Ovary (tissue), 3 donors: ENCODE data around the gene MYL4.

Source experiments
- CTCF ChIP-seq, 3 donors: fragments of 450-650 bp in 2 of 3; fragments of 200-600 bp in 1 of 3; IDR thresholded peaks; one replicate each; pipeline versions ENCODE4 v1.5.1 to v1.8.0; 2016 to 2022; ENCODE audit warnings: antibody characterized with exemption in 3 of 3, mild to moderate bottlenecking in 1 of 3
- EP300 ChIP-seq: sonication (generic); formaldehyde crosslinking; IDR thresholded peaks from one replicate; pipeline ENCODE4 v1.6.1; 2017; ENCODE audit warnings: antibody characterized with exemption
- donor health status: DM: no; HTN: no; CAD: no.

DNA sequence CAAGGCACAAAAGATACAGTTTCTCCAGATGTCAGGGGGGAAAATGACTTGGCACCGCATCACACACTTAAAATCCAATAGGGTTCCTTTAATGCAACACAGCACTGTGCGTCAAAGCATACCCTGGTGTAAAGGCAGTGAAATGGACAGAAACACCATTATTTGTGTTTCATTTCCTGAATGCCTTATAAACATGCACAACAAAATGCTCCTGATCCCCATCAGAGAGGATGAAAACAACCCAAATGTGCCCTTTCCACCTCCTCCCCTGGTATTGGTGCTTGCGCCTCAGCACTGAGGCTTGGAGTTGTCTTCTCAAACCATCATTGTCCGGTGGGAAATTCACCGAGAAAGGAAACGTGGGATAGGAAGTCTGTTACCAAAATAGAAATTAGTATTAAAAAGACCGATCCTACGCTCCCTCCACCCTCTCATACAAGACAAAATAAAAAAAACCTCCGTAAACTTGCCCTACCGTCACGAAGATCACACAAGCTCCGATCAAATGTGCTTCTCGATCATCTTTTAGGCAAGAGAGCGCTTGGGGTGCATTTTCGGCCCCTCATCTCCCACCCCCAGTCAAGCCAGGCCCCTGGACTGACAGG lies 20.8 kb upstream of the MYL4 start:
- no peak for TF ChIP-seq EP300
- TF ChIP-seq CTCF (IDR thresholded peaks at IDR 0.05): no peak
